ENCODE data around the gene FMN1. TPM values are rescaled to one million over a fixed set of nuclear protein-coding genes. Genes with fewer than 3 reads are reported as not detected.

FMN1 gene
- total and polyA plus RNA-seq, 11 donors = 0.61 to 10.6 (median 3.6) TPM

DNA sequence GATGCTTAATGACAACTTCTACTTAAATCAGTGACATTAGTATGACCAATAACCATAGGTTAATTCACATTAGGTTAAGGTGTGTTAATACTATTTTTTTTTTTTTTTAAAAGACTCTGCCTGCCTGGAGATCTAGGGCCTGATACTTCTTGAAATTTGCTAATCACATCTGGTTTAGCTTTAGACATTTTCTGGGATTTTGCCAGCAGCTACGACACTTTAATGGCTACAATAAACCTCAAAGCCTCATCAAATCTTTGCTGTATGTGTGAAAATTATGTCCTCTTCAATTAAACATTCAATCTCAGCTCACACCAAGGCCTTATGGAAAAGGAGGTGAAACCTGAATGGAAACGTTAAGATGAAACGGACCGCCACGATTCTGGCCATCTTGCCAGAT, 308.8 kb downstream of the FMN1 start:
- intact Hi-C loops (cut with DNase I) = loop anchor here in 1 of 10 donors (10.0 kb wide), 1 partner anchor 59 kb away; no protein-coding TSS in a partner anchor
- Histone ChIP-seq H3K27ac (no peak overlapping the region), H3K4me3 (no peak overlapping the region), H3K36me3 (no peaks in the 10 kb centered on the region), H3K27me3 (no peaks in the 10 kb centered on the region), H3K4me1 (no peaks in the 10 kb centered on the region), H3K9me3 (no peaks in the 10 kb centered on the region)
- 83 to 86% (median 84%) methylated on average over 5 of the region's 5 CpGs for WGBS, 4 donors
- ATAC-seq (no peak), DNase-seq (no peak)
- TF ChIP-seq, protein P1, sequence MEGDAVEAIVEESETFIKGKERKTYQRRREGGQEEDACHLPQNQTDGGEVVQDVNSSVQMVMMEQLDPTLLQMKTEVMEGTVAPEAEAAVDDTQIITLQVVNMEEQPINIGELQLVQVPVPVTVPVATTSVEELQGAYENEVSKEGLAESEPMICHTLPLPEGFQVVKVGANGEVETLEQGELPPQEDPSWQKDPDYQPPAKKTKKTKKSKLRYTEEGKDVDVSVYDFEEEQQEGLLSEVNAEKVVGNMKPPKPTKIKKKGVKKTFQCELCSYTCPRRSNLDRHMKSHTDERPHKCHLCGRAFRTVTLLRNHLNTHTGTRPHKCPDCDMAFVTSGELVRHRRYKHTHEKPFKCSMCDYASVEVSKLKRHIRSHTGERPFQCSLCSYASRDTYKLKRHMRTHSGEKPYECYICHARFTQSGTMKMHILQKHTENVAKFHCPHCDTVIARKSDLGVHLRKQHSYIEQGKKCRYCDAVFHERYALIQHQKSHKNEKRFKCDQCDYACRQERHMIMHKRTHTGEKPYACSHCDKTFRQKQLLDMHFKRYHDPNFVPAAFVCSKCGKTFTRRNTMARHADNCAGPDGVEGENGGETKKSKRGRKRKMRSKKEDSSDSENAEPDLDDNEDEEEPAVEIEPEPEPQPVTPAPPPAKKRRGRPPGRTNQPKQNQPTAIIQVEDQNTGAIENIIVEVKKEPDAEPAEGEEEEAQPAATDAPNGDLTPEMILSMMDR (IDR thresholded peaks at IDR 0.05) = no peak
- no peak for TF ChIP-seq POLR2A (IDR thresholded peaks at IDR 0.05)

- WGBS, 4 donors = 20 to 27% (median 23%) methylated on average over 6 of the region's 6 CpGs
- DNase-seq (no peak), ATAC-seq (no peak)
- Histone ChIP-seq H3K9me3 (no peaks in the 10 kb centered on the region), H3K4me1 (peaks cover 0 to 5% (median 0%) of the 10 kb centered on the region in 12 donors), H3K27me3 (no peaks in the 10 kb centered on the region), H3K36me3 (no peaks in the 10 kb centered on the region), H3K4me3 (no peak overlapping the region), H3K27ac (no peak overlapping the region)
- no peak for TF ChIP-seq POLR2A (IDR thresholded peaks at IDR 0.05)
- TF ChIP-seq, protein P1 (IDR thresholded peaks at IDR 0.05) = no peak
- intact Hi-C loops (cut with DNase I) = loop anchor here in 1 of 10 donors (10.0 kb wide), 1 partner anchor 61 kb away; no protein-coding TSS in a partner anchor
These were observed 310.4 kb downstream of the FMN1 start for GRCh38 chr15:32884146-32884545.

- Histone ChIP-seq H3K36me3 (no peaks in the 10 kb centered on the region), H3K27ac (no peak overlapping the region), H3K4me1 (peaks cover 0 to 5% (median 0%) of the 10 kb centered on the region in 12 donors), H3K27me3 (no peaks in the 10 kb centered on the region), H3K9me3 (no peaks in the 10 kb centered on the region), H3K4me3 (no peak overlapping the region)
- DNase-seq = no peak
- ATAC-seq = no peak
- intact Hi-C loops (cut with DNase I) = loop anchor here in 1 of 10 donors (10.0 kb wide), 1 partner anchor 62 kb away; no protein-coding TSS in a partner anchor
- WGBS, 4 donors = 52 to 83% (median 63%) methylated on average over 4 of the region's 4 CpGs
- TF ChIP-seq, protein P1 (IDR thresholded peaks at IDR 0.05) = no peak
- TF ChIP-seq POLR2A (IDR thresholded peaks at IDR 0.05) = no peak
These were observed 311.6 kb downstream of the FMN1 start for GRCh38 chr15:32882955-32883354.

DNA sequence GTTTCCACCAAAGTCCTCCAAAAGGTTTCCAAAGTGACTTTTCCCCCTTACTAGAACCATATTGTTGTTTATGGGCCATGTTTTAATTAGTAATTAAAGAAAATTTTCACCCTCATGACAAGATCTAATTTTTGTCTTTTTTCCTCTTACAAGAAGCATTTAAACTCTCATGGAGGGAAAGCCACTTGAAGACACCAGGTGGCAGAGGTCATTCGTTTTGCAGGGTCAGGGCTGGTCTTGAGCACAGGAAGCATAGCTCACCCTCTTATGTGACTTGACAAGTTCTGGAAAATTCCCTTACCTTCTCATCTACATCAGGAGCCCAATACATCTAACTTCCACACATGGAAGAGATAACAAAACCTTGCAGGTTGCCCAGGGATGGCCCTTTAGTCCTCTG, 313.0 kb downstream of the FMN1 start:
- no peak for TF ChIP-seq POLR2A (IDR thresholded peaks at IDR 0.05)
- TF ChIP-seq, protein P1 (IDR thresholded peaks at IDR 0.05) = no peak
- no peaks in the 10 kb centered on the region for H3K36me3 ChIP-seq
- ATAC-seq (no peak), DNase-seq (no peak)
- WGBS, 4 donors = 71 to 79% (median 74%) methylated on average over 1 of the region's 1 CpG
- peaks cover 0 to 5% (median 0%) of the 10 kb centered on the region in 12 donors for H3K4me1 ChIP-seq
- no peaks in the 10 kb centered on the region for H3K27me3 ChIP-seq
- H3K27ac ChIP-seq = no peak overlapping the region
- no peaks in the 10 kb centered on the region for H3K9me3 ChIP-seq
- intact Hi-C loops (cut with DNase I) = loop anchor here in 1 of 10 donors (10.0 kb wide), 1 partner anchor 63 kb away; no protein-coding TSS in a partner anchor
- no peak overlapping the region for H3K4me3 ChIP-seq
